Activated gamma-delta T cell (primary cell): ENCODE measurements around the gene MYCBPAP.

Experiments used
- DNase-seq: peaks from one replicate; lab custom pipeline; 2025; lab: John Stamatoyannopoulos, UW

MYCBPAP gene

DNA sequence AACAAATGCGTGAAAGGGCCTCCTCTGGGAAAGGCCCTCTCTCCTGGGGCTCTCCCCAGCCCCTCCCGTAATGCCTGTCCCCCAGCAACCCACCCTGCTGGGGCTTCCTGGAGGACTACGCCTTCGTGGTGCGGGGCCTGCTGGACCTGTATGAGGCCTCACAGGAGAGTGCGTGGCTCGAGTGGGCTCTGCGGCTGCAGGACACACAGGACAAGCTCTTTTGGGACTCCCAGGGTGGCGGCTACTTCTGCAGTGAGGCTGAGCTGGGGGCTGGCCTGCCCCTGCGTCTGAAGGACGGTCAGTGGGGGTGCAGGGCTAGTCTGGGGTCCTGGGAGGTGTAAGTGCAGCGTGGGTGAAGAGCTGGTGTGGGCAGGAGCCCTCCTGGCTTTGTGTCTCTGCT, 43.6 kb downstream of the MYCBPAP start:
- no peak for DNase-seq

- no peak for DNase-seq
Measured at GRCh38 chr17:50554201-50554600, 46.0 kb downstream of the MYCBPAP start.

GRCh38 chr17:50556803-50557202, 48.6 kb downstream of the MYCBPAP start:
- DNase-seq = no peak

- no peak for DNase-seq
Measured at GRCh38 chr17:50557630-50558029, 49.4 kb downstream of the MYCBPAP start.

GRCh38 chr17:50558091-50558490, 49.9 kb downstream of the MYCBPAP start:
- no peak for DNase-seq

DNA sequence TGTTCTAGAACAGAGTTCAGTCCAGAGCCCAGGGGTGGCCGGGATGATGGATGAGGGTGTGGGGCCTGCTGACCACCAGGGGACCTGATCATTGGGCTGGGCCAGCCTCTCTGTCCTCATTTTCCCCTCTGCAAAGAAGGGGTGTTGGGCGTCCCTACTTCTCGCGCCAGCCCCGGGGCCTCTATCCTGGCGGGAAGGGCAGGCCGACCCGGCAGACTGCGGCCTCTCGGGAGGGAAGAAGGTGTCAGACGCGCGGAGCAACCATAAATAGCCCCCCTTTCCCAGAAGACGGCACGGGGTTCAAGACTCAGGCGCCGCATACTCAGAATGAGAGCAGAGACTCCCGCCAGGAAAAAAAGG, 50.3 kb downstream of the MYCBPAP start:
- DNase-seq = no peak

DNA sequence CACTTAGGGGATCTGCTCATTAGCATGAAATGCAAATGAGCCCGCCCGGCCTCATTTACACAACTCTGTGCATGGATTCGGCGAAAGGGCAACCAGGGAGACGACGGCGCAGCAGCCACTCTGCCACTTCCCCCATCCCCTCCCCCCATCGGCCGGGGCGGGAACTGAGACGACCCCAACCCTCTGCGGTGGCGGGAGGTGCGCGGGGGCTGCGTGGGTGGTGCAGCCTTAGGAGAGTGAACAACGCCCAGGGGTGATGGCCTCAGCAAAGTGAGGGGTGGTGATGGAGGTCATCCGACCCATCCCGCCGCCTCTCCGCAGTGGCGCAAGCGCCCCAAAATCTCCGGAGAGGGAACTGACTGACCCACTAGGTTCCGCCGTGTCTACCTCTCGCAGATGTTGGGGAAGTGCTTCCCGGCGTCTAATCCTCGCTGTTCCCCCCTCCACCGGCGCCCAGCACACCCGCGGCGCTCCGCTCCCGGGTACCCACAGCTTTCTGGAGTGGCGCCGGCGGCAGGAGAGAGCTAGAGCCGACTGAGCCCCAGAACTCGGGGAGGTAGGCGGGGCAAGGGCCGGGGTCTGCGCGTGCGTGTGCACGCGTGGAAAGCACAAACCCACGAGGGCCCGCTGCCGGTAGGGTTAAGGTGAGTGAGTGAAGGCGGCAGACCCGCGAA, 50.8 kb downstream of the MYCBPAP start:
- no peak for DNase-seq

DNA sequence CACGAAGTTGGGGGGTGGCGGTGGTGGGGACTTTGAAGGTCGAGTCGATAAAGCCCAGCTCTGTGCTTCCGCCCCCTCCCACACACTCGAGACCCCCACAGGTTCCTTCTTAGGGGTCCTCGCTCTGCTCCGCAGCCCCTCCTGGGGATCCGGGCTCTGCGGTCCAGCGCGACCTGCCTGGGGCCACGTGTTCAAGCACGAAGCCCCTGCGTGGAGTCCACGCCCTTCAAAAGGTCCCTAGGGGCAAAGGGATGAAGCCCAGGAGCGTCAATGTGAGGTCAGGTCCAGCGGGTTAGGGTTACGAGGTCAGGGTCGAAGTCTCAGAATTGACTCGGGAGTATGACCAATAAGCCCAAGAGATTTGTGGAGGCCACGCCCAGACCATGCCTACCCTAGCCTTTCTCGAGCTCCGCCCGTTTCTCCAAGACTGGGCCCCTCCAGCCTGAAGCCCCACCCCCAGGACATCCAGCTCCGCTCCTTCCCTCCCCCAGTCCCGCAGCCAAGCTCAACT, 51.5 kb downstream of the MYCBPAP start:
- DNase-seq = no peak

DNA sequence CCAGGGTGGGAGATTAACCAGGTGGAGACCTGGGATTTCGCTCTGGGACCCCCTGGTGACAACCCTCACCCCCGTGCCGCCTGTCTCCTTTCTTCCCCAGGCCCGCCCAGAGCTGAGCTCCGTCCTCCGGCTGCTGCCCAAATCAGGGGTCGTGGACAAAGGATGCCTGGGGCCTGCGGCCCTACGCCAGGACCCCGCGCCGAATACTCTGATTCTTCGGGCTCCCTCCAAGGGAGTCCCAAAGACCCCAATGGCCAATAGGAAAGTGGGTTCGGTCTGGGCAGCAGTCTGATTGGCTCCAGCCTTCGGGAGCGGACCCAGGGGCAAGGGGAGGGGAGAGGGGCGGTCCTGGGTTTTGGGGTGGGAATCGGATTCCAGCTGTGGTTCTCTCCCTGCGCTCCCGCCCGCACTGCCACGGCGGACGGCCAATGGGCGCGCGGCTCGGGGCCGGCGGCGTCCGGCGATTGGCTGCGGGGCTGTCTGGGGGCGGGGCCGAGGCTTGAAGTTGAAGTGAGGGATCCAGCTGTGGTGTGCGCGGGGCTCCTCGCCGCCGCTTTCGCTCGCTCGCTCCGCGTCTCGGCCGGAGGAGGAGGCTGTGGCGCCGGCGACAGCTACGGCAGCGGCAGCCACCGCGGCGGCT, 52.1 kb downstream of the MYCBPAP start, which contains the start of gene CACNA1G:
Gene CACNA1G, plus strand, starts transcription at position 531 of the 640 bp plus-strand sequence. CDS start 745 bp downstream, outside the sequence.
- DNase-seq = peak; percentile 76

DNA sequence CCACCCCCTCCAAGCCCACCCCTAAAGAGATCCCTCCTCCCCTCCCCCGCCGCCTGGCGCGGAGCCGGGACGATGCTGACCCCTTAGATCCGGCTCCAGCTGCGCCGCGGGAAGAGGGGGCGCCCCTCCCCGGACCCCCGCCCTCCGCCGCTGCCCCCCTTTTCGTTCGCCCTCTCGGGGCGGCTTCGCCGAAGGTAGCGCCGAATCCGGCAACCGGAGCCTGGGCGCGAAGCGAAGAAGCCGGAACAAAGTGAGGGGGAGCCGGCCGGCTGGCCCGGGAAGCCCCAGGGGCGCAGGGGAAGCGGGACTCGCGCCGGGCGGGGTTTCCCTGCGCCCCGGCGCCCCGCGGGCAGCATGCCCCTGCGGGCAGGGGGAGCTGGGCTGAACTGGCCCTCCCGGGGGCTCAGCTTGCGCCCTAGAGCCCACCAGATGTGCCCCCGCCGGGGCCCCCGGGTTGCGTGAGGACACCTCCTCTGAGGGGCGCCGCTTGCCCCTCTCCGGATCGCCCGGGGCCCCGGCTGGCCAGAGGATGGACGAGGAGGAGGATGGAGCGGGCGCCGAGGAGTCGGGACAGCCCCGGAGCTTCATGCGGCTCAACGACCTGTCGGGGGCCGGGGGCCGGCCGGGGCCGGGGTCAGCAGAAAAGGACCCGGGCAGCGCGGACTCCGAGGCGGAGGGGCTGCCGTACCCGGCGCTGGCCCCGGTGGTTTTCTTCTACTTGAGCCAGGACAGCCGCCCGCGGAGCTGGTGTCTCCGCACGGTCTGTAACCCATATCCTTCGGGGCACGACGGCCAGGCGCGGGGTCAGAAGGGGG, 52.9 kb downstream of the MYCBPAP start:
- peak; percentile 34 for DNase-seq

- no peak for DNase-seq
Measured at GRCh38 chr17:50561746-50562141, 53.5 kb downstream of the MYCBPAP start.

DNA sequence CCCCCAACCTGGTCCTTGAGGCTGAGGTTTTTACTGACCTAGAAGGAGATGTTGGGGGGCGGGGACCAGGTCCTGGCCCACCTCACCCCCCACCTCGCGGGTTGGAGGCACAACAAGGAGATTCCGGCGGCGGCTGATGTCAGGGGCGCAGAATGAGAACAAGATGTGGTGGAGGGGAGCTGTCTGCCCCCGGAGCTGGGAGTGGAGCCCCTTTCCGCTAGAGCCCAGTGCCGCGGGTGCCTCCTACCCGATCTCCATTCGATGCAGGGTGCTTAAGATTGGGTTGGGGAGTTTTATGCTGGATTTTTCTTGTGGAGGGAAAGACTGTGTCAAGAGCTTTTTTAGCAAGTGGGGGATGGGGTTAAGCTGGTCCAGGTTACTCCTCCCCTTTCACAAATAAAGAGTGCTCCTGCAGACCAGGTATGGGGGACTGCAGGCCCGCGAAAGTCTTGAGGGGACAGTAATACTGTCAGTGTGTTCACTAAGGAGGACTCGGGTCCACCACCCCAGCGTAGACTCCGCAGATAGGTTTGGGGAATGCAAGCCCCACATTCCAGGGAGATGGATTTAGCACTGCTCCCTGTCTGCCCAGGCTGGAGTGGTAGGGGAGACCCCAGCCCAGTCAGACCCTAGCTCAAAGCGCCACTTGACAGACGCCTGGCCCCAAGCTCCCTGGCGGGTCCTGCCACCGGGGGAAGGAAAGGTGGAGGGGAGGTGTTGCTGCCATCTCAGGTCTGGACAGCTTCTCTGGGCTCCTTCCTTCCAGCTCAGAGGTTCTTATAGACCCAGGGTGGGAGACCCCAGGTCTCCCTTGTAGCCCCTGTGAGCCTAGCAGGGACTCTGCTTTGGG, 54.2 kb downstream of the MYCBPAP start:
- no peak for DNase-seq

DNA sequence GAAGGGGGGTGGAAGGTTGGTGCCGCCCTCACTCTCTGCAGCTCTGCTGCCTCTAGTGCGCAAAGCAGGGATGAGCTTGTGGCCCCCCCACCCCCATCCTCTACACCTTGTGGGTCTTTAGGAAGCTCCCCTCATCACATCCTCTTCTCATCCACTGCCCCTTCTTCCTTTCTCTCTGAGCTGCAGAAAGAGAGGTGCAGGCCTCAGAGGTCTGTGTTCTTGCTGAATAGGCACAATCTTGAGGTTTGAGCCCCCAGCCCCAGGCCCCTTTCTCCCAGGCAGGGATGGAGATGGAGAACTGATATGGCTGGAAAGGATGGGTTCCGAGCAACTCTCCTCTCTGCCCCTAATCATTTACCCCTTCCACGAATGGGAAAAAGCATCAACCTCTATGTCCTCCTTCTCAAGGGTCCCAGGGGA, 54.9 kb downstream of the MYCBPAP start:
- DNase-seq = no peak

GRCh38 chr17:50564916-50565315, 56.7 kb downstream of the MYCBPAP start:
- no peak for DNase-seq

GRCh38 chr17:50565402-50566350, 57.4 kb downstream of the MYCBPAP start:
- DNase-seq = no peak

- DNase-seq = no peak
Measured at GRCh38 chr17:50566886-50567285, 58.6 kb downstream of the MYCBPAP start.

DNA sequence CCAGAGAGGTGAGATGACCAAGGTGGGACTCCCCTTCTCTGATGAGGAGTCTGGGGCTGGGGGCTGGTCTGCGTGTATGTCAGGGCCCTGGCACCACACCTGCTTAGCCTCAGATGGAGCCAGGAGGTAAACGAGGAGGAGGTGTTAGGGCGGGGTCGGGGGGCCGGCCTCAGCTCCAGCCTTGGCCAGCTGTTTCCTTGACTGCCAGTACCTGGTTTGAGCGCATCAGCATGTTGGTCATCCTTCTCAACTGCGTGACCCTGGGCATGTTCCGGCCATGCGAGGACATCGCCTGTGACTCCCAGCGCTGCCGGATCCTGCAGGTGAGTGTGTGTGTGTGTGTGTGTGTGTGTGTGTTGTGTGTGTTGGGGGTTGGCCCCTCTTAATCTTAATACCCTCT, 60.4 kb downstream of the MYCBPAP start:
- DNase-seq = no peak

GRCh38 chr17:50569592-50569991, 61.4 kb downstream of the MYCBPAP start:
- DNase-seq = no peak

- DNase-seq = no peak
Measured at GRCh38 chr17:50570032-50570431, 61.8 kb downstream of the MYCBPAP start.

- DNase-seq = no peak
Measured at GRCh38 chr17:50570528-50570927, 62.3 kb downstream of the MYCBPAP start.

DNA sequence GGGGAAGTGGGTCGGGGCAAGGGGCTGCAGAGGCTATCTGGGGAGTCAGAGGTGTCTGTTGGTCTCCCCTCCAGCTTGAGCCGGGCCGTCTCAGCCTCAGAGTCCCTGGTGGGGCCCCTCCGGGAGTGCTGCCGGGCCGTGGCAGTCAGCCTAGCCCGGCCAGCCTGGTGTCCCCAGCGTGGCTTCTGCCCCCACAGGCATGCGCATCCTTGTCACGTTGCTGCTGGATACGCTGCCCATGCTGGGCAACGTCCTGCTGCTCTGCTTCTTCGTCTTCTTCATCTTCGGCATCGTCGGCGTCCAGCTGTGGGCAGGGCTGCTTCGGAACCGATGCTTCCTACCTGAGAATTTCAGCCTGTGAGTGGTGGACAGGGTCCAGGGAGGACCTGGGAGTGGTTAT, 63.4 kb downstream of the MYCBPAP start:
- DNase-seq = no peak
